NB4 (cell line): ENCODE measurements around the gene SLC34A1.

ENCODE experiments used
- DNase-seq: peaks from one replicate; pipeline ENCODE4 v3.0.0; 2010; ENCODE audit warnings: low read depth
- H3K4me3 ChIP-seq: one replicate; pipeline ENCODE4 v1.5.1; 2011; ENCODE audit warnings: mild to moderate bottlenecking, low read depth, low read length, moderate library complexity
- CTCF ChIP-seq: IDR thresholded peaks from one replicate; pipeline ENCODE4 v1.5.1; 2012; ENCODE audit warnings: low read depth, low read length
- MYC ChIP-seq: IDR thresholded peaks from 2 replicates; pipeline ENCODE4 v1.6.1; 2011; ENCODE audit warnings: low read depth, low read length
- POLR2A ChIP-seq: IDR thresholded peaks from 2 replicates; pipeline ENCODE4 v1.6.1; 2011; ENCODE audit warnings: mild to moderate bottlenecking; ENCODE audit not compliant: insufficient read length; ENCODE audit errors: extremely low read depth
- TF ChIP-seq, protein P1 (sequence below): IDR thresholded peaks from 2 replicates; pipeline ENCODE4 v1.6.1; 2011; ENCODE audit warnings: low read depth, low read length

SLC34A1 gene

GRCh38 chr5:177403102-177403791 lies 19.0 kb downstream of the SLC34A1 start:
- peak; percentile 68 for DNase-seq
- TF ChIP-seq POLR2A (no peak), CTCF (no peak), MYC (no peak)
- TF ChIP-seq, protein P1, sequence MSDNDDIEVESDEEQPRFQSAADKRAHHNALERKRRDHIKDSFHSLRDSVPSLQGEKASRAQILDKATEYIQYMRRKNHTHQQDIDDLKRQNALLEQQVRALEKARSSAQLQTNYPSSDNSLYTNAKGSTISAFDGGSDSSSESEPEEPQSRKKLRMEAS, result no peak; the same call in 1 of the 2 replicates
- H3K4me3 ChIP-seq, result peak overlapping the region; percentile 28

DNA sequence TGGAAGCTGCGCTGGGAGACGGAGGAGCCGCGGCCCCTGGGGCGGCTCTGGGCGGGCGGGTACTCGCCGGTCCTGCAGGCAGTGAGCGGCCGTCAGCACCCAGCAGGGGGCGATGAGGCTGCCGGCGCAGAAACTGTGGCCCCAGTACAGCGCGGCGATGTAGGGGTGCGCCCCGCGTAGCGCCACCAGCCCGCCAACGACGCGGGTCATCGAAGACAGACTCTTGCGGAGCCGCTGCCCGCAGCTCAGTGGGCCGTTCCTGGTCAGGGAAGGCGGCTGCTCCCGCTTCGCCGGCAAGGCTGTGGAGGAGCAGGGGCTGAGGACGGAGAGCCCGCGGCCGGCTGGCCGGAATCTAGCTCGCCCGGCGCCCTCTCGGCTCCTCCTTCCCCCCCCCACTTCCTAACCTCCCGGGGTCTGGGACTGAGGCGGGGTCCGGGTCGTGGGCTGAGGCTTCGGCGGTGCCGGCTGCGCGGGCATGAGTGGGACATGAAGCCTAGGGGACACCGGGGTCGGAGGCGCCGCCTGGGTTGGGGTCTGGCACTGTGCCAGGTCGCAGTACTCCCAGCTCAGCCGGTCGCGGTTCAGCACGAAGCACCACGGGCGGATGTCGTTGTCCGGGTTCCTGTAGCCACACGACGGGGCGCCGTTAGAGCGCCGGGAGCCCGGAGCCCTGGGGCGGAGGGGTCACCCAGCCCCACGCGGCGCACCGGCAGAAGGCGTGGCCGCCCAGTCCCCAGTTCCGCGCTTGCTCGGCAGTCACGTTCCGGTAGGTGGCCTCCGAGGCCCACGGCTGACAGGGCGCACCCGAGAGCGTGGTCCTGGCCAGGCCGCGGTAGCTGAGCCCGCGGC lies 19.8 kb downstream of the SLC34A1 start:
- TF ChIP-seq, protein P1, result peak; percentile 91
- TF ChIP-seq CTCF (peak; percentile 49), MYC (peak; percentile 96), POLR2A (peak; percentile 34)
- peak overlapping the region; percentile 40 for H3K4me3 ChIP-seq
- DNase-seq, result peak; percentile 90

GRCh38 chr5:177404641-177405179 lies 20.5 kb downstream of the SLC34A1 start:
- no peak for TF ChIP-seq CTCF
- TF ChIP-seq MYC, result no peak
- no peak for TF ChIP-seq POLR2A
- TF ChIP-seq, protein P1, result no peak
- DNase-seq, result no peak
- no peak overlapping the region for H3K4me3 ChIP-seq

DNA sequence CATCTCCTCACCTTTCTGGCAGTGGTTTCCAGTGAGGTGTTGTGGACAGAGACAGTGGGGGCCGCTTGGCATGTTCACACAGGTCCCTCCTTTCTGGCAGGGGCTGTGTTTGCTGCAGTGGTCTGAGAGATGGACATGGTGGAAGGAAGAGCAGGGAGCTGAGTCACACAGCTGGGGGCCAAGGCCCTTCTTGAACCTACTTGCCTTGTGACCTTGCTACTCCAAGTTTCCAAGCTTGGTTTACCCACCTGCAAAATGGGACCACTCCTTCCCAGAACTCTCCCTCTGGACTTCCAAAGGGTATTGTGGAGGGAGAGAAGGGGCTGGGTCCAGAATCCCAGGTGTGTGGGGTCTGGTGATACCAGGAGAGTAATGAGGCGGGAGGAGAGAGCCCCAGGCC lies 21.1 kb downstream of the SLC34A1 start:
- DNase-seq, result no peak

DNA sequence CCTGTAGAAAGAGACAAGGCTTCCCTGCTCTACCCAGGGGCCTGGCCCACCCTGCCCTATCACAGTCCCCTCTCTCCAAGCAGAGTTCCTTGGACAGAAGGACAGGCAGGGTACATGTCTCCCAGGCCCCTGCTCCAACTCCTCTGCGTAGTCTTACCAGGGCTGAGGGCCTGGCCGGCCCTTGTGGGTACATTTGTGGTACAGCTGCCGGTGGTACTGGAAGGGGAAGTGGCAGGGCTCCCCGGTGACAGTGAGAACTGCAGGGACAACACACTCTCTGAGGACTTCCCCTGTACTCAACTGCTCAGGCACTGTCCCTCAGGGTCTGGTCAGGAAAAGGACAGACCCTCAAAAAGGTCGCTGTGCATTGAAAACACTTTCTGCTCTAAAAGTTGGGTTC lies 21.6 kb downstream of the SLC34A1 start:
- DNase-seq, result peak; percentile 90
- H3K4me3 ChIP-seq, result no peak overlapping the region
- no peak for TF ChIP-seq CTCF
- TF ChIP-seq, protein P1, result peak; percentile 22; the same call in 1 of the 2 replicates
- TF ChIP-seq MYC, result peak; percentile 20; the same call in 1 of the 2 replicates

More for the DNA sequence above, 21.1 kb downstream of the SLC34A1 start:
- H3K4me3 ChIP-seq, result no peak overlapping the region
- TF ChIP-seq POLR2A, result no peak
- no peak for TF ChIP-seq CTCF
- TF ChIP-seq, protein P1, result no peak
- no peak for TF ChIP-seq MYC
